GM04503 (cell line): ENCODE results near the gene KIF13A.
"Not testable (repeated sequence)": the region's sequence is repeated elsewhere in the genome, so short reads cannot be mapped to it uniquely, and the experiment has no call there.

Experiments used
- DNase-seq: peaks from one replicate; pipeline ENCODE4 v3.0.0-alpha.2; 2012; ENCODE audit warnings: low read depth

KIF13A gene

DNA sequence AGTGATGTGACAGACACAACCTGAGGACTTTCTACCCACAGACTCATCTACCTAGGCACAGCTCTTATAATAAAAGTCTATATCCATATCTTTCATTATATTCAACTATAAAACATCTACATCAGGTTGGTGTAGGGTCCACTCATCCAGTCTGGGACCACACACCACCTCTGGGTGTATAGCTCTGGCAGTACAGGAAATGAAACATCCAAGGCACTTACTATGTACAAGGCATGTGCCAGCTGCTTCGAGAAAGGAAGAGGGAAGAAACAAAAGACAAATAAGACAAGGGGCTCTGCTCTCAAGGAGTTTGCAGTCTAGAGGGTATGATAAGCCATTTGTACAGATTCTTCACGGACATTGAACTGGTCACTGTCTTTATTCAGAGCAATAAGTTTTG is 18.6 kb downstream of the KIF13A start:
- DNase-seq: no peak

GRCh38 chr6:17967668-17968518 is 19.5 kb downstream of the KIF13A start:
- DNase-seq: no peak

GRCh38 chr6:17966451-17966850 is 21.0 kb downstream of the KIF13A start:
- DNase-seq: no peak

DNA sequence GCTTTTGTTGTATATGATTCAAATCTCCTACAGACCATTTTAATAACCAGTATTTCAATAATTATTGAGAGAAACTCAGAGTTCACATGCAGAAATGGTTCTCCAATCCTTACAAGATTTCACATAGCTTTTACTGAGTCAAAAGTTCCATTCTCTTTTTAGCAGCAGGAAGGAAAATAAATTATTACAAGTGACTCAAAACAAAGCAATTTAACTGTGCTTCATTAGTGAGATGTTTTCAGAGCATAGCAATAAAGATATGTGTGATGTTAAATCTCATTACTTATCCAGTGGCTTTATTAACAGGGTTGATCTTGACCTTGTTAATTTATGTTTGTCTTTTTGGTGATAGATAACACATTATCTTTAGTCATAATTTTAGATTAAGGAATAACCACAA is 22.0 kb downstream of the KIF13A start:
- peak; percentile 61 for DNase-seq

DNA sequence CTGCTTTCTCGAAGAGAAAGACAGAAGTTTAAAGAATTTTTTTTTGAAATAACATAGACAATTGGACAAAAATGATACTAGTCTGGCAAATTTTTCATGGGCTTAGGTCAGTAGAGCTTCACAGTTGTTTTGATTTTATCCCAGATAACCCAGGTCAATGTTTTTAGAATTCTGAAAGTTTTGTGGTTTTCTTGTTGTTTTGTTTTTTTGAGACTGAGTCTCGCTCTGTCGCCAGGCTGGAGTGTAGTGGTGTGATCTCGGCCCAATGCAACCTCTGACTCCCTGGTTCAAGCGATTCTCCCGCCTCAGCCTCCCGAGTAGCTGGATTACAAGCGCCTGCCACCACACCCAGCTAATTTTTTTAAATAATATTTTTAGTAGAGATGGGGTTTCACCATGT is 22.8 kb downstream of the KIF13A start:
- DNase-seq: no peak

DNA sequence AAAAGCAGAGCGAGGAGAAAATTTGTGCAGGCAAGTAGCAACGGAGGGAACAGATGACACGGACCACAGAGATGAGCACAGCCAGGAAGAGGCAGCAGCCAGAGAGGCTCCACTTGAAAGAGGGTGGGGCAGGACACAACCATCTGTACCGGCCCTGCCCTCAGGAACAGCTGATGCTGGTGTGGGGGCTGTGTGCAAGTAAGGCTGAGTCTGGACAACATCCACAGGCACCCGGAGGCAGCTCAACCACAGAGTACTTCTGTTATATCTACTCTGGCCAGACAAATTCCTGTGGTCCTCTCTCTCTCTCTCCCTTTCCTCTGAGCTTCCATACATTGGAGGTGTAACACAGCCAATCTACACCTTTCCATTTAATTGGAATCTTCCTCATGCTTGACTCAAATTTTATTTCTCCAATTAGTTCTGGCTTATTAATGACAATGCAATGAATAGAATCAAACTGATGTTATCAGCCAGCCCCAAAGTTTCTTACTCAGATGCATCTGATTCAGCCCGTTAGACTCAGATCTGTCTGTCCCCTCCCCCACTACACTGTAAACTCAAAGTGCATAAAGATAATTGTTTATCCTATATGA is 24.9 kb downstream of the KIF13A start:
- peak; percentile 96 for DNase-seq

DNA sequence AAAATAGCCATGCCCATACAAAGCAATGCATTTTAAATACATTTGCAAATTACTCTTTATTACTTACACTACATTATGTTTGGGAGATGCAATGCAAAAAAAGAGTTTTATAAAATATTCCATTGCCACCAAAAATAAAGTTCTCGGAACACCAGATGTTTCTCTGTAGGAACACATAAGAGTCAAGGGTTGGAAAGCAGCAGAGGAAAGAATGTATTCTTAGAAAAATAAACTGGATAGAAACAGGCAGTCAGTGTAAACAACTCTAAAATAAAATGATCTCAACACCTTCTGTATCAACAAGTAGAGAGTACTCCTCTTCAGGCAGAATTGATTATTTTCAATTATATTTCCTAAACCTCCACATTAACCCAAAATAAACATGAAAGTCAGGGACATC is 28.1 kb downstream of the KIF13A start:
- DNase-seq: no peak

DNA sequence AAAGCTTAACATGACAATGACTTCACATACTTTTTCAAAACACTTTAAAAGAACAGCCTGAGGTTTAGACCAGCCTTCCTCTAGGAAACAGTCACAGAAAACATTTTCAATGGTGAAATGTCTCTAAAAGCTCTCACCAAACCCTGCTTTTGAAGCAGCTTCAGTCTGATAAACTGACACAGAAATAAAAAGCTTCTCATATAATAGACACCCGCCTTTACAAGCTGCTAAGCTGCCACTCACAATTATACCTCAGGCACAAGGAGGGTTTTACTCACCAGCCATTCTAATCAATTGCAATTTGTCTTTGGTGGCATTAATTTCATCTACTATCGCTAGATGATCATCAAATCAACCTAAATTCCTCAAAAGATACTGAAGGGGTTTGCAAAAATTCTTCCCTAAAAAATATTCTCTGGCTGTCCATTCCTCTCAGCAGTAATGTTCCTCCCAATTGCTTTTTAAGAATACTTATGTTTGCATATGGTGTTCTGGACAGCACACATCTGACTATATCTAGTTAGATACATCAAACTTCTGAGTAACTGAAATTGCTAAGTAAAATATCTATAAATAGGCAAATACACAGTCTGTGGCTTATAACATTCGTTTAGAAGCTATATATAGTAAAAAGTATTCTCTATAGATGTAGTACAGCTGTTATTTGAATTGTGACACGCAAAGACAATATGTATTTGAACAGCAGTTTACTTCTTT is 29.4 kb downstream of the KIF13A start:
- DNase-seq: no peak

- no peak for DNase-seq
Measured at GRCh38 chr6:17957498-17957897, 29.9 kb downstream of the KIF13A start.

- DNase-seq: no peak
Measured at GRCh38 chr6:17957086-17957485, 30.3 kb downstream of the KIF13A start.

DNA sequence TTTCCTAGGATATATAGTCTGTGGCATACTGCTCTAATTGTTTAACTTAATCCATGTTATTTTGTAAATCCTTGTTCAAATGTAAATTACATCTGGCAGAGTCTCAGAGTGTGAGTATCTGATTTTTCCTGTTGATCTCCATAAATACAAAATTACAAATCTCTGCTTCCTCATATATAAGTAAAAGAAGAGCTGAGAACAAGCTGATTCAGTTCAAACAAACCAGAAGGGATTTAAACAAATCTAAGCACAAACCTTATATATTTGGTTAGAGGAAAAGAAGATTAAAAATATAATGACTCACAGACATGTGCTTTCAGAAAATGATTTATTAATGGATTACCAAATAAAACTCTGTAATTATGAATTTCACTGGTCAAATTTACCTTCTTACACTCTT is 37.3 kb downstream of the KIF13A start:
- DNase-seq: no peak

- no peak for DNase-seq
Measured at GRCh38 chr6:17949168-17949567, 38.3 kb downstream of the KIF13A start.

GRCh38 chr6:17948725-17949124 is 38.7 kb downstream of the KIF13A start:
- no peak for DNase-seq

- DNase-seq: not testable (repeated sequence)
Measured at GRCh38 chr6:17947574-17947973, 39.9 kb downstream of the KIF13A start.

- no peak for DNase-seq
Measured at GRCh38 chr6:17945575-17945974, 41.9 kb downstream of the KIF13A start.

DNA sequence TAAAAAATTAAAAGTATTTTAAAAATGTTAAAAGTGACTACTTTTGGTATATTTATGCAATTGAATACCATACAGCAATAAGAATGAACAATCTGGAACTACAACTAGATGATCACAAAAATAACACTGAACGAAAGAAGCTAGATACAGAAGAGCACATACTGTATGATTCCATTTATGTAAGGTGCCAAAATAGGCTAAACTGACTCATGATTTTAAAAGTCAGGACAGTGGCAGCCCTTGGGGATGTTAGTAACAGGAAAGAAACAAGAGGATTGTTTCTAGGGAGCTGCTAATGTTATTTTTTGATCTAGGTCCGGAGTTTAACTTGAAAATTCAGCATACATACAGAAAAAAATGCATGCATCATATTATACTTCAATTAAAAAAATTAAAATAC is 42.3 kb downstream of the KIF13A start:
- DNase-seq: no peak

DNA sequence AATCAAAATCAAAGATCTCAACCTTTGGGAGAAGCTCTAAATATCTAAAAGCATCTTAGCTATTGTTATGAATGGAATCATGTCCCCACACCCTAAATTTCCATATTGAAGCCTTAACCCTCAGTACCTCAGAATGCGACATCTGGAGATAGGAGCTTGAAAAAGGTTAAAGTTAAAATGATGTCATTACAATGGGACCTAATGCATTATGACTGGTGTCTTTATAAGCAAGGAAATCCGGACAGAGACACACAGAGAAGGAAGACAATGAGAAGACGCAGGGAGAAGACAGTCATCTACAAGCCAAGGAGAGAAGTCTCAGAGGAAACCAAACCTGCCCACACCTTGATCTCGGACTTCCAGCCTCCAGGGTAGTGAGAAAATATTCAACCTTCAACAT is 46.1 kb downstream of the KIF13A start:
- DNase-seq: no peak

GRCh38 chr6:17940151-17940792 is 47.2 kb downstream of the KIF13A start:
- no peak for DNase-seq

GRCh38 chr6:17938901-17939300 is 48.5 kb downstream of the KIF13A start:
- DNase-seq: no peak

DNA sequence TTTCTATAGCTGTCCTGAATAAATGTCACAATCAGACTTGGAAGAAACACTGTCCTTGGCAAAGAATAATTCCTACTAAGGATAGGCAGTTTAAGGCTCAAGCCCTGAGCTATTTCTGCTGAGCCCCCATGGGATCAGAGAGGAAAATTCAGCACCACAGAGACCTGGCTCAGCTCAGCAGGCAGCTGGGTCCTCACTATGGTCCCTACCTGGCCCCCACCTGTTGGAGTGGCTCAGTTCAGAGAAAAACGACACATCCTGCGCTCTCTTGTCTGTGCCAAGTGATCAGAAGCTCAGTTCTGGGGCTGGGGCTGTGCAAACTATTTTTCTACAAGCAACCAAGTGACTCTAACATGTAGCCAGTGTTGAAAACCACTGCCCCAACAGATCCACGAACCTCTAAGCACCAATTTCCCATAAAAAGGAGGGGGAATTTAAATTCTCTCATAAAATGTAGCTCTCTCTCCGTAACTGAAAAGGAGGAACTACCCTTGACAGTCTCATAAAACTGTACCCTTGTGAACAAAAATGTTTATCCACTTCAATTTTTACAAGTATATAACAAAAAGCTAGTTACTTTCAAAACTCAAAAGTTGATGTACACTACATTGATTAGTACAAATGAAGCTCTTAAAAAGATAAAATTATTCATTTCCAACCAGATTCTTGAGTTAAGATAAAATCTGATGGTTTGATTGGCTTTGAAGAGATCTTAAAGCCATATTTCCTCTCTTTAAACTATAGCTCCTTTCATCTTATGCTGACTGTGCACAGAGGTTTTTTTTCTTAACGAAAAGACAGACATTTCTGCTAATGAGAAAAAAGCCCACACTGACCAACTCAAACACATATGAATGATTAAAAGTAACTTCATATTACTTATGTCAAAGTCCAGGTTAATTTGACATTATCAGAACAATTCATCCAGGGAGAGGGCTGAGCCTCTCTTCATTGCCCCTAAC is 52.0 kb downstream of the KIF13A start:
- DNase-seq: no peak

- no peak for DNase-seq
Measured at GRCh38 chr6:17933716-17934115, 53.7 kb downstream of the KIF13A start.
